Measurements from ENCODE around the gene CNTN1.

DNA sequence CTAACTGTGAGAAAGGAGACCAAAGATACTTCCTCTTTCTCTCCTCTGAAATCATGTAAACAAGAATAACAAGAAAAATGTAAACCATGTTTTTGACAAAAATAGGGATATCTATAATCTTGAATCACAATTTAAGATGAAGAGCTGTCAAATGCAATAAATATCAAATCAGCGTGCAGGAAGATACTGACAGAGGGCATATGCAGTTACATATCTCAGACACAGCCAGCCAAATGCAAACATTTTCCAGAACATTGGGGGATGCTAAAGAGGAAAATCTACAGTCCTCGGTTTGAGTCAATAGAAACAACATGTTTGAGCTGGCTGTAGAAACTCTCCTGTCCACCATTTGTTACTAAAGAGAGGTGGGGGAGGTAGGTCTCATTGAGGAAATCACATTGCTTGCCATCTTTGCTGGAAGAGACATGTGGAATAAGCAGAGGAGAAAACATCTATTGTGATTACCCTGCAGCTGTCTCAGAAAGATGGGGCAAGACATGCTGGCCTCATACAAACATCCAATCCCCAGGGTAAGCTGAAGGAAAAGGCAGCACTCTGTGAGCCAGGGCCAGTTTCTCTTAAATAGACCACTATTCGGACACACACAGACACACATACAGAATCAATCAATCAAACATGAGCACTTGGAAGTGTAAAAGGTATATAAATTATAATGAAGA is 43.5 kb downstream of the CNTN1 start:
- no peak for TF ChIP-seq EZH2 (IDR thresholded peaks at IDR 0.05)
- TF ChIP-seq POLR2AphosphoS5 (IDR thresholded peaks at IDR 0.05; ENCODE audit: borderline replicate concordance, low read depth, low read length), result no peak
- no peak for TF ChIP-seq FOXP2 (optimal IDR thresholded peaks at IDR 0.05; ENCODE audit: control extremely low read depth, extremely low read length, insufficient read depth)

Measured in SK-N-MC (cell line).